GM23248 (cell line): ENCODE results near the gene PEX26. TPM values are rescaled to one million over a fixed set of nuclear protein-coding genes. Genes with fewer than 3 reads are reported as not detected.
"Not testable (repeated sequence)": the region's sequence is repeated elsewhere in the genome, so short reads cannot be mapped to it uniquely, and the experiment has no call there.

Experiments used
- DNase-seq: peaks from one replicate; pipeline ENCODE4 v3.0.0-alpha.2; 2015
- H2AFZ ChIP-seq: fragments of 200-600 bp; sonication (generic); 2 replicates; pipeline ENCODE4 v1.6.1; 2016; ENCODE audit warnings: antibody characterized with exemption
- H3F3A ChIP-seq: fragments of 200-600 bp; sonication (generic); 2 replicates; pipeline ENCODE4 v1.6.1; 2016; ENCODE audit warnings: mild to moderate bottlenecking, antibody characterized with exemption, mixed run types; ENCODE audit not compliant: insufficient read depth
- H3K27ac ChIP-seq: fragments of 200-600 bp; sonication (generic); 2 replicates; pipeline ENCODE4 v1.5.1; 2016; ENCODE audit warnings: mild to moderate bottlenecking
- H3K27me3 ChIP-seq: fragments of 200-600 bp; sonication (generic); replicated peaks from 2 replicates; pipeline ENCODE4 v1.6.1; 2016; ENCODE audit warnings: mild to moderate bottlenecking; ENCODE audit not compliant: insufficient read depth
- H3K36me3 ChIP-seq: fragments of 200-600 bp; sonication (generic); 2 replicates; pipeline ENCODE4 v1.6.1; 2016; ENCODE audit warnings: low read depth, mild to moderate bottlenecking
- H3K4me1 ChIP-seq: fragments of 200-600 bp; sonication (generic); 2 replicates; pipeline ENCODE4 v1.6.1; 2016; ENCODE audit warnings: mild to moderate bottlenecking; ENCODE audit not compliant: insufficient read depth
- H3K4me2 ChIP-seq: fragments of 200-600 bp; sonication (generic); one replicate; pipeline ENCODE4 v1.6.1; 2016; ENCODE audit warnings: mild to moderate bottlenecking; ENCODE audit not compliant: unreplicated experiment
- H3K4me3 ChIP-seq: fragments of 200-600 bp; sonication (generic); 2 replicates; pipeline ENCODE4 v1.5.1; 2016; ENCODE audit warnings: mild to moderate bottlenecking
- H3K79me2 ChIP-seq: fragments of 200-600 bp; sonication (generic); 2 replicates; pipeline ENCODE4 v1.6.1; 2016; ENCODE audit warnings: mild to moderate bottlenecking; ENCODE audit not compliant: insufficient read depth
- H3K9ac ChIP-seq: fragments of 200-600 bp; sonication (generic); 2 replicates; pipeline ENCODE4 v1.6.1; 2016; ENCODE audit warnings: mild to moderate bottlenecking
- H3K9me2 ChIP-seq: fragments of 200-600 bp; sonication (generic); 2 replicates; pipeline ENCODE4 v1.6.1; 2016; ENCODE audit warnings: mixed run types, mild to moderate bottlenecking, moderate library complexity; ENCODE audit not compliant: insufficient read depth
- H3K9me3 ChIP-seq: fragments of 200-600 bp; sonication (generic); one replicate; pipeline ENCODE4 v1.6.1; 2017; ENCODE audit warnings: low read depth
- H4K20me1 ChIP-seq: fragments of 200-600 bp; sonication (generic); 2 replicates; pipeline ENCODE4 v1.6.0; 2016; ENCODE audit not compliant: insufficient read depth
- EZH2 ChIP-seq: fragments of 200-600 bp; sonication (generic); IDR thresholded peaks from 2 replicates; pipeline ENCODE4 v1.6.1; 2018; ENCODE audit warnings: antibody characterized with exemption, mild to moderate bottlenecking; ENCODE audit not compliant: insufficient read depth, poor library complexity, severe bottlenecking
- EZH2phosphoT487 ChIP-seq: fragments of 200-600 bp; sonication (generic); IDR thresholded peaks from 2 replicates; pipeline ENCODE4 v1.6.1; 2018; ENCODE audit warnings: antibody characterized with exemption, moderate library complexity, mild to moderate bottlenecking, low read depth; ENCODE audit not compliant: insufficient read depth
- whole genome bisulfite sequencing, 2 experiments: methylation state at CpG; one replicate each; pipeline ENCODE4 v1.1.6; 2015 to 2017; ENCODE audit warnings: low lambda C conversion rate in 2 of 2, low coverage in 1 of 2; ENCODE audit errors: missing lambda C conversion rate in 2 of 2; 5-methylcytosine and 5-hydroxymethylcytosine counted together
- in situ Hi-C: fragments of 300-500 bp; cut with MboI; formaldehyde crosslinking; loops from 2 replicates; pipeline ENCODE4 v1.15.0; 2020
- polyA plus RNA-seq: library from polyadenylated mRNA; unstranded; fragments of >200 nt; fragmentation: Nextera tagmentation; extraction: Ambion mirVana; gene quantifications from 2 replicates; pipeline ENCODE4 v1.2.1, GENCODE V29; 2016
- total RNA-seq: library from RNA; depleted of rRNA; stranded (reverse); fragments of >200 nt; shearing (Covaris generic); gene quantifications from 2 replicates; pipeline ENCODE4 v1.2.3, GENCODE V29; 2014

Gene PEX26
- total and polyA plus RNA-seq, 2 experiments from 2014 or later: 4.7 to 32.2 TPM

- Histone ChIP-seq H3K79me2 (no peaks in the 10 kb centered on the region), H3K4me2 (no peak overlapping the region), H3F3A (no peaks in the 10 kb centered on the region), H3K4me3 (no peak overlapping the region), H3K9me2 (no peaks in the 10 kb centered on the region), H4K20me1 (no peaks in the 10 kb centered on the region), H3K9me3 (no peaks in the 10 kb centered on the region), H3K27me3 (no peaks in the 10 kb centered on the region), H3K4me1 (no peaks in the 10 kb centered on the region), H3K9ac (no peak overlapping the region), H2AFZ (no peak overlapping the region), H3K36me3 (no peaks in the 10 kb centered on the region), H3K27ac (no peak overlapping the region)
- in situ Hi-C loops: no loop called here
- no peak for DNase-seq
- WGBS, 2 experiments: 85 to 91% methylated on average over 14 of the region's 14 CpGs
- TF ChIP-seq EZH2phosphoT487: no peak
- no peak for TF ChIP-seq EZH2
These were observed 25.9 kb downstream of the PEX26 start for GRCh38 chr22:18103527-18104269.

- Histone ChIP-seq H3K4me3 (no peak overlapping the region), H2AFZ (no peak overlapping the region), H3K4me1 (no peaks in the 10 kb centered on the region), H3K9me2 (no peaks in the 10 kb centered on the region), H4K20me1 (no peaks in the 10 kb centered on the region), H3K9me3 (no peaks in the 10 kb centered on the region), H3F3A (peaks cover 3% of the 10 kb centered on the region), H3K27me3 (no peaks in the 10 kb centered on the region), H3K27ac (no peak overlapping the region), H3K79me2 (no peaks in the 10 kb centered on the region), H3K36me3 (no peaks in the 10 kb centered on the region), H3K9ac (no peak overlapping the region), H3K4me2 (no peak overlapping the region)
- peak; percentile 72 for DNase-seq
- in situ Hi-C loops: no loop called here
- no peak for TF ChIP-seq EZH2
- no peak for TF ChIP-seq EZH2phosphoT487
- WGBS, 2 experiments: 78% methylated on average over 4 of the region's 4 CpGs
These were observed 26.8 kb downstream of the PEX26 start for GRCh38 chr22:18104566-18104965.

GRCh38 chr22:18105981-18106380, 28.2 kb downstream of the PEX26 start:
- H4K20me1 ChIP-seq: not testable (repeated sequence)
- WGBS, 2 experiments: 93% methylated on average over 7 of the region's 7 CpGs

GRCh38 chr22:18106550-18107341, 29.0 kb downstream of the PEX26 start:
- DNase-seq, H3K27me3 ChIP-seq, in situ Hi-C loops, H3K4me1 ChIP-seq, H2AFZ ChIP-seq, H3K9me2 ChIP-seq, H3K27ac ChIP-seq, H3K79me2 ChIP-seq, H3K4me3 ChIP-seq, H3K9ac ChIP-seq, H3K36me3 ChIP-seq, H3K4me2 ChIP-seq, H3F3A ChIP-seq, H3K9me3 ChIP-seq, H4K20me1 ChIP-seq: not testable (repeated sequence)
- WGBS, 2 experiments: 89 to 97% methylated on average over 4 of the region's 4 CpGs

More at GRCh38 chr22:18105981-18106380, 28.2 kb downstream of the PEX26 start:
- H3K36me3 ChIP-seq, H3K27ac ChIP-seq, H3K4me2 ChIP-seq, H3F3A ChIP-seq, H3K9ac ChIP-seq, H3K9me3 ChIP-seq, H3K27me3 ChIP-seq, H3K9me2 ChIP-seq, H3K79me2 ChIP-seq, H3K4me1 ChIP-seq, H3K4me3 ChIP-seq, H2AFZ ChIP-seq, DNase-seq, in situ Hi-C loops: not testable (repeated sequence)
